CD4-positive, alpha-beta T cell treated with Interleukin-15 for 4 hours (primary cell): ENCODE data around the gene ATP8B4.
"Not testable (repeated sequence)": the region's sequence is repeated elsewhere in the genome, so short reads cannot be mapped to it uniquely, and the experiment has no call there.

ENCODE experiments used
- DNase-seq: peaks from one replicate; pipeline ENCODE4 v3.0.0-alpha.2; 2020; ENCODE audit warnings: low spot score

ATP8B4 gene

GRCh38 chr15:50119063-50120040, at the start of gene ATP8B4:
Gene ATP8B4, minus strand, starts transcription at chr15:50119233. Its CDS starts 12,267 bp downstream, at chr15:50106966.
- DNase-seq, result no peak

GRCh38 chr15:50168379-50168778, 49.3 kb upstream of the ATP8B4 start:
- DNase-seq, result no peak

GRCh38 chr15:50167110-50167509, 48.1 kb upstream of the ATP8B4 start:
- DNase-seq, result no peak

- no peak for DNase-seq
Measured at GRCh38 chr15:50166216-50166615, 47.2 kb upstream of the ATP8B4 start.

- no peak for DNase-seq
Measured at GRCh38 chr15:50164458-50164857, 45.4 kb upstream of the ATP8B4 start.

- DNase-seq, result no peak
Measured at GRCh38 chr15:50163719-50164410, 44.8 kb upstream of the ATP8B4 start.

GRCh38 chr15:50162969-50163718, 44.1 kb upstream of the ATP8B4 start:
- no peak for DNase-seq

- DNase-seq, result not testable (repeated sequence)
Measured at GRCh38 chr15:50158236-50158635, 39.2 kb upstream of the ATP8B4 start.

- no peak for DNase-seq
Measured at GRCh38 chr15:50151476-50151875, 32.4 kb upstream of the ATP8B4 start.

GRCh38 chr15:50150851-50151250, 31.8 kb upstream of the ATP8B4 start:
- DNase-seq, result no peak

GRCh38 chr15:50150349-50150748, 31.3 kb upstream of the ATP8B4 start:
- DNase-seq, result no peak

GRCh38 chr15:50149090-50149489, 30.1 kb upstream of the ATP8B4 start:
- DNase-seq, result no peak

- DNase-seq, result no peak
Measured at GRCh38 chr15:50148362-50148963, 29.4 kb upstream of the ATP8B4 start.

GRCh38 chr15:50146632-50147031, 27.6 kb upstream of the ATP8B4 start:
- DNase-seq, result no peak

GRCh38 chr15:50145451-50145872, 26.4 kb upstream of the ATP8B4 start:
- peak; percentile 57 for DNase-seq

- no peak for DNase-seq
Measured at GRCh38 chr15:50144341-50145120, 25.5 kb upstream of the ATP8B4 start.

- no peak for DNase-seq
Measured at GRCh38 chr15:50143255-50143860, 24.3 kb upstream of the ATP8B4 start.

- DNase-seq, result no peak
Measured at GRCh38 chr15:50141856-50142255, 22.8 kb upstream of the ATP8B4 start.

GRCh38 chr15:50140983-50141382, 21.9 kb upstream of the ATP8B4 start:
- DNase-seq, result no peak

GRCh38 chr15:50140098-50140497, 21.1 kb upstream of the ATP8B4 start:
- no peak for DNase-seq

GRCh38 chr15:50138391-50138790, 19.4 kb upstream of the ATP8B4 start:
- no peak for DNase-seq
